CD4-positive, alpha-beta T cell treated with Interleukin-15 for 1 hour (primary cell): ENCODE data around the gene ZNF786.
"Not testable (repeated sequence)": the region's sequence is repeated elsewhere in the genome, so short reads cannot be mapped to it uniquely, and the experiment has no call there.

Experiments
- DNase-seq: peaks from one replicate; pipeline ENCODE4 v3.0.0-alpha.2; 2020

The ZNF786 gene

GRCh38 chr7:149090397-149091195, at the start of gene ZNF786:
Gene ZNF786, minus strand, starts transcription at chr7:149090718. Its CDS starts 78 bp downstream, at chr7:149090640.
- DNase-seq, result peak; percentile 92

GRCh38 chr7:149136118-149136517, 45.6 kb upstream of the ZNF786 start:
- no peak for DNase-seq

GRCh38 chr7:149133028-149133710, 42.7 kb upstream of the ZNF786 start:
- no peak for DNase-seq

GRCh38 chr7:149130572-149131198, 40.2 kb upstream of the ZNF786 start:
- DNase-seq, result no peak

- peak; percentile 53 for DNase-seq
Measured at GRCh38 chr7:149126662-149127266, 36.2 kb upstream of the ZNF786 start.

- peak; percentile 92 for DNase-seq
Measured at GRCh38 chr7:149125863-149126661, 35.5 kb upstream of the ZNF786 start, which contains the start of gene ZNF425. Gene ZNF425, minus strand, starts transcription at chr7:149126324. Its CDS starts 111 bp downstream, at chr7:149126213.

GRCh38 chr7:149125189-149125862, 34.8 kb upstream of the ZNF786 start:
- no peak for DNase-seq

GRCh38 chr7:149109969-149110368, 19.5 kb upstream of the ZNF786 start:
- DNase-seq, result no peak

- DNase-seq, result no peak
Measured at GRCh38 chr7:149104749-149105148, 14.2 kb upstream of the ZNF786 start.

GRCh38 chr7:149104214-149104613, 13.7 kb upstream of the ZNF786 start:
- no peak for DNase-seq

- no peak for DNase-seq
Measured at GRCh38 chr7:149103424-149103823, 12.9 kb upstream of the ZNF786 start.

GRCh38 chr7:149102666-149103065, 12.1 kb upstream of the ZNF786 start:
- DNase-seq, result no peak

GRCh38 chr7:149100821-149101220, 10.3 kb upstream of the ZNF786 start:
- DNase-seq, result no peak

- DNase-seq, result no peak
Measured at GRCh38 chr7:149099058-149099457, 8.5 kb upstream of the ZNF786 start.

GRCh38 chr7:149097088-149097487, 6.6 kb upstream of the ZNF786 start:
- no peak for DNase-seq

GRCh38 chr7:149093228-149093627, 2.7 kb upstream of the ZNF786 start:
- DNase-seq, result no peak

- DNase-seq, result not testable (repeated sequence)
Measured at GRCh38 chr7:149092244-149092643, 1.7 kb upstream of the ZNF786 start.

GRCh38 chr7:149087376-149087775, 3.1 kb downstream of the ZNF786 start:
- no peak for DNase-seq

- no peak for DNase-seq
Measured at GRCh38 chr7:149085866-149086265, 4.7 kb downstream of the ZNF786 start.

- DNase-seq, result no peak
Measured at GRCh38 chr7:149084407-149084806, 6.1 kb downstream of the ZNF786 start.

- DNase-seq, result no peak
Measured at GRCh38 chr7:149081914-149082313, 8.6 kb downstream of the ZNF786 start.

GRCh38 chr7:149077594-149077993, 12.9 kb downstream of the ZNF786 start:
- DNase-seq, result no peak
